ENCODE results near the gene IFI27. TPM values are rescaled to one million over a fixed set of nuclear protein-coding genes. Genes with fewer than 3 reads are reported as not detected.
A peak's percentile ranks its signal among the peaks of the same experiment; 100 is the strongest.
"Not testable (repeated sequence)": the region's sequence is repeated elsewhere in the genome, so short reads cannot be mapped to it uniquely, and the experiment has no call there.

The IFI27 gene
- total RNA-seq, result 1 to 10 TPM; 1.3 to 1.7 (median 1.3) TPM

DNA sequence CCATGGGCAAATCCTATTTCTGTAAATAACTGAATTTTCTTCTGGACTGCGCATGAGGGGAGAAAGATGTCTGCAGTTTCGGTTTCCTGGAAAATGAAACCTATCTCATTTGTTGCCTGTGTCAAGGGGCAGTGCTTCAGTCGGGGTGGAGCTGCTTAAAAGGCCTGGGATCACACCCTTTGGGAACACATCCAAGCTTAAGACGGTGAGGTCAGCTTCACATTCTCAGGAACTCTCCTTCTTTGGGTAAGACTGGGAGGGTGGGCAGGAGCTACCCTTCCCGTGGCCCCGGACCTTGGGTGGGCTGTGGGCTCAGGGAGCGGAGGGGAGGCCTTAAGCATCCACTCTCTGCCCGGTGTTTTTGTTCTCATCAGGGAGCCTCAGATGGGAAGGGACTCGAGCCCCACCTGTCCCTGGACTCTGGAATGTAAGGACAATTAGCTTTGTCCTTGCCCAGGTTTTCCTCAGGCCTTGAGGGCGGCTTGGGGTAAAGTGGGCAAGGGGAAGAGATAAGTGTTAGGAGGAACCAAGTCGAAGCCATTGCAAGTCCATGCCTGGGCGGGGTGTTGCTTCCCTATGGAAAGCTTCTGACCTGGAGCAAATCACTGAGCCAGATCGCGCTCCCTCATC is at the start of gene IFI27:
Gene IFI27, plus strand, starts transcription at position 185 of the 630 bp plus-strand sequence.
- Mint-ChIP-seq H3K27me3 (ENCODE audit: low read depth) (peaks cover 10% of the 10 kb centered on the region), H3K36me3 (ENCODE audit: insufficient read depth) (no peaks in the 10 kb centered on the region), H3K4me1 (ENCODE audit: low read depth) (no peaks in the 10 kb centered on the region), H3K4me3 (no peak within 1 kb of the TSS), H3K9me3 (no peaks in the 10 kb centered on the region)
- no peak for DNase-seq
- no peak for ATAC-seq

DNA sequence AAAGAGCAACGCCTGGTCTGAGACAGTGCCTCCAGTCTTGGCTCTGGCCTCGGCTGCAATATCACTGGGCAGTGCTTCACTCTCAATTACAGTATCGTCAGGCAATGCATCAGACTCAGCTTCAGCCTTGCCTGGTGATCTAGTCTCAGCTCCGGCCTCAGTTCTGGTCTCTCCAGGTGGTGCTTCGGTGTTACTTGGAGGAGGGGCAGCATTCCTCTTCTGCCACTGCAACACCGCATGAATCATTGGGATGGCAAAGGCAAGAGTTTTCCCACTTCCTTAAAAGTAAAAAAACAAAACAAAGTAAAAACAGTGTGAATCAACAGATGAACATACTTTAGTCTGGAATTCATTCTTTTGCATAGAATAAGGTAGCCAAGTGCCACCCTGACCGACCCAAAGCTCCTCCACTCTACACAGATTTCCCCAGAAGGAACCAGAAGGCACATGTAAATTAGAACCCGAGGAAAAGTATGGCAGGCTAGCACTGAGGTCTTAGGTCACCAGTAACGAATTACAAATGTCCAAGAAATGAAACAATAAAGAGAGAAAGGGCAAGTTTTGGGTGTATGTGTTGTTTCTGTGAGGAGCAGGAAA is 48.1 kb upstream of the IFI27 start:
- no peaks in the 10 kb centered on the region for H3K9me3 Mint-ChIP-seq
- H3K4me1 Mint-ChIP-seq (ENCODE audit: low read depth), result peaks cover 76% of the 10 kb centered on the region
- ATAC-seq, result no peak
- no peak overlapping the region for H3K4me3 Mint-ChIP-seq
- DNase-seq, result no peak
- H3K27me3 Mint-ChIP-seq (ENCODE audit: low read depth), result no peaks in the 10 kb centered on the region
- H3K36me3 Mint-ChIP-seq (ENCODE audit: insufficient read depth), result peaks cover 51% of the 10 kb centered on the region

DNA sequence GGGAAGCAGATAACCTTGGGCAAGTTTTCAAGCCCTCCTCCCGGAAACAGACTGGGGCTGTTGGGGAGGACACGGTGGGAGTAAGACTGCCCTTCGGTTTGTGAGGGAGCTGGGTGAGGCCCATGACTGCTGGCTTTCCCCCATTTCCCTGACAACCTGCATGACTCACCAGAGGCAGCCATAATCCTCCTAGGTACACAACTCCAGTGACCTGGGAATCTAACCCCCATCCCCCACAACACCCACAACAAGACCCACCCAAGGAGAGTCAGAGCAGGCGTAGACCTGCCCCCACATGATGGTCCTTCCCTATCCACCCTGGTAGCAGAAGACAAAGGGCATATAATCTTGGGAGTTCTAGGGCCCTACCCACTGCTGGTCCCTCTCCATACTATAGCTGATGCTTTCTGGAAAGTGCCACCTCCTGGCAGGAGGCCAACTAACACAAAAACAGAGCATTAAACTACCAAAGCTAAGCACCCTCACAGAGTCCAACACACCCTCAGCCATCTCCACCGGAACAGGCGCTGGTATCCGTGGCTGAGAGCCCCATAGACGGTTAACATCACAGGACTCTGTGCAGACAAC is 44.4 kb upstream of the IFI27 start:
- DNase-seq (no peak), ATAC-seq (no peak)
- Mint-ChIP-seq H3K27me3 (ENCODE audit: low read depth) (no peaks in the 10 kb centered on the region), H3K9me3 (peaks cover 28% of the 10 kb centered on the region), H3K4me3 (no peak overlapping the region), H3K4me1 (ENCODE audit: low read depth) (peaks cover 85% of the 10 kb centered on the region), H3K36me3 (ENCODE audit: insufficient read depth) (peaks cover 60% of the 10 kb centered on the region)

DNA sequence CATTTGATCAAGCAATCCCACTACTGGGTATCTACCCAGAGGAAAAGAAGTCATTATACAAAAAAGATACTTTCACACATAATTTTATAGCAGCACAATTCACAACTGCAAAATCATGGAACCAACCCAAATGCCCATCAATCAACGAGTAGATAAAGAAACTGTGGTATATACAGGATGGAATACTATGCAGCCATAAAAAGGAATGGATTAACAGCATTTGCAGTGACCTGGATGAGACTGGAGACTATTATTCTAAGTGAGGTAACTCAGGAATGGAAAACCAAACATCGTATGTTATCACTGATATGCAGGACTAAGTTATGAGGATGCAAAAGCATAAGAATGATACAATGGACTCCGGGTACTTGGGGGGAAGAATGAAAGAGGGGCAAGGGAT is 38.5 kb upstream of the IFI27 start:
- H3K9me3 Mint-ChIP-seq, result peaks cover 49% of the 10 kb centered on the region
- not testable (repeated sequence) for H3K27me3 Mint-ChIP-seq (ENCODE audit: low read depth); H3K4me3 Mint-ChIP-seq

DNA sequence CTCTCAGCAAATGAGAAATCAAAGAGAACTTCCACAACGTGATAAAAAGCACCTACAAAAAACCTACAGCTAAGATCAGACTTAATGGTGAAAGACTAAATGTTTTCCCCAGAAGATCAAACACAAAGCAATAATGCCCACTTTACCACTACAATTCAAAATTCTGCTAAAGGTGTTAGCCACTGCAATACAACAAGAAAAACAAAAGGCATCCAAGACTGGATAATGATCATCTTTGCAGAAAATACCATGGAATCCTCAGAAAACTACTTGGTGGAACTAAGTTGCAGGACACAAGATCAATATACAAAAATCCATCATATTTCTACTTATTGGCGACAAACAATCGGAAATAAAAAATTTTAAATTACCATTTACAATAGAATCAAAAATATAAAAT is 36.0 kb upstream of the IFI27 start:
- DNase-seq (no peak), ATAC-seq (no peak)
- Mint-ChIP-seq H3K4me3 (peak overlapping the region; percentile 52), H3K36me3 (ENCODE audit: insufficient read depth) (peaks cover 67% of the 10 kb centered on the region), H3K9me3 (peaks cover 34% of the 10 kb centered on the region), H3K4me1 (ENCODE audit: low read depth) (peaks cover 66% of the 10 kb centered on the region), H3K27me3 (ENCODE audit: low read depth) (no peaks in the 10 kb centered on the region)

More for the DNA sequence above, 38.5 kb upstream of the IFI27 start:
- H3K36me3 Mint-ChIP-seq (ENCODE audit: insufficient read depth), result peaks cover 65% of the 10 kb centered on the region
- not testable (repeated sequence) for DNase-seq, ATAC-seq
- H3K4me1 Mint-ChIP-seq (ENCODE audit: low read depth), result peaks cover 68% of the 10 kb centered on the region

DNA sequence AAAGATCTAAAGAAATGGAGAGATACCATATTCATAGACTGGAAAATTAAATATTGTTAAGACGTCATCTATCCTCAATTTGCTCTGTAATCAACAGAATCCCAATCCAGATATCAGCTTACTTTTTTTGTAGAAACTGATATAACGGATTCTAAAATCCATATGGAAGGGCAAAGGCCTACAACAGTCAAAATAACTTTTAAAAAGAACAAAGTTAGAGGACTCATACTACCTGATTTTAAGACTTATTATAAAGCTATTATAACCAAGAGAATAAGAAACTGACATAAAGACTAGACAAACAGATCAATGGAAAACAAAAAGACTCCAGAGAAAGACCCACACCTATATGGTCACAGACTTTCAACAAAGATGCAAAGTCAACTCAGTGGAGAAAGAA is 35.5 kb upstream of the IFI27 start:
- no peaks in the 10 kb centered on the region for H3K27me3 Mint-ChIP-seq (ENCODE audit: low read depth)
- H3K9me3 Mint-ChIP-seq, result peaks cover 33% of the 10 kb centered on the region
- peak overlapping the region; percentile 63 for H3K4me3 Mint-ChIP-seq
- H3K36me3 Mint-ChIP-seq (ENCODE audit: insufficient read depth), result peaks cover 68% of the 10 kb centered on the region
- ATAC-seq (no peak), DNase-seq (no peak)
- peaks cover 66% of the 10 kb centered on the region for H3K4me1 Mint-ChIP-seq (ENCODE audit: low read depth)

DNA sequence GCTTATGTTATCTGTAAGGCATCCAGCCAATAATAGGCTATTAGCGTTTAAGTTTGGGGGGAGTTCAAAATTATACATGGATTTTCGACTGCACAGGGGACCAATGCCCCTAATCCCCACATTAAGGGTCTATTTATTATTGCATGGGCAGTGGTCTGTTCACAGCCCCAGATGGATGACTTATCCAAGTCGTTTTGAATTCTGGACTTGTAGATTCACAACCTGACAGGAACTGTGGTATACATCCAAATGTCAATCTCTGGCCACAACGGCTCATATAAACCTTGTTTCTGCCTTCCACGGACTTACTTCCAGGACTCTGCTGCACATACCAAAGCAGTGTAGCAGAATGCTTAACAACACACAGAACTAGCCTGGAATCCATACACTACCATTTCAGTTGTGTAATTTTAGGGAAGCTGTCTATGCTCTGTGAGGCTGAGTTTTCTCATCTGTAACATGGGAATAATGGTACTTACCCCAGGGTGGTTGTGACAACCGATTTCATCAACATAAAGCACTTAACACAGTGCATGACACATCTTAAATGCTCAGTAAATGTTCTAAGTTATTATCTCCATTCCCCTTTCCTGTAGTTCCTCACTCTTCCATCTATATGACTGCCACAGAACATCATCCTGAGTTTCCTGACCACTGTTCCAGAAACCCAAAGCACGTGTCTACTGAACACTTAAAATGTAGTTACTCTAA is 33.3 kb upstream of the IFI27 start:
- Mint-ChIP-seq H3K9me3 (peaks cover 16% of the 10 kb centered on the region), H3K4me1 (ENCODE audit: low read depth) (peaks cover 58% of the 10 kb centered on the region), H3K36me3 (ENCODE audit: insufficient read depth) (peaks cover 53% of the 10 kb centered on the region), H3K27me3 (ENCODE audit: low read depth) (no peaks in the 10 kb centered on the region), H3K4me3 (peak overlapping the region; percentile 100)
- no peak for ATAC-seq
- DNase-seq, result no peak

DNA sequence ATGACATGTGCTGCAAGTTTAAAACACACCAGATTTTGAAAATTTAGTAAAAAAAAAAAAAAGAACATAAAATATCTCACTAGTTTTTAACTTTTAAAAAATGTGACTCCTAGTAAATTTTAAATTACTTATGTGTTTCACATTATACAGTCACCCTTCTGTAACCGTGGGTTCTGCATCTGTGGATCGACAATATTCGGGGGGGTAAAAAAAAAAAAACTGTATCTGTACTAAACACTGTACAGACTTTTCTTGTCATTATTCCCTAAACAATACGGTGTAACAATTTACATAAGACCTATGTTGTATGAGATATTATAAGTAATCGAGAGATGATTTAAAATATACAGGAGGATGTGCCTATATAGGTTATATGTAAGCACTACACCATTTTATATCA is 32.7 kb upstream of the IFI27 start:
- Mint-ChIP-seq H3K36me3 (ENCODE audit: insufficient read depth) (peaks cover 50% of the 10 kb centered on the region), H3K9me3 (peaks cover 14% of the 10 kb centered on the region), H3K4me1 (ENCODE audit: low read depth) (peaks cover 56% of the 10 kb centered on the region), H3K4me3 (peak overlapping the region; percentile 100), H3K27me3 (ENCODE audit: low read depth) (no peaks in the 10 kb centered on the region)
- DNase-seq, result no peak
- no peak for ATAC-seq

DNA sequence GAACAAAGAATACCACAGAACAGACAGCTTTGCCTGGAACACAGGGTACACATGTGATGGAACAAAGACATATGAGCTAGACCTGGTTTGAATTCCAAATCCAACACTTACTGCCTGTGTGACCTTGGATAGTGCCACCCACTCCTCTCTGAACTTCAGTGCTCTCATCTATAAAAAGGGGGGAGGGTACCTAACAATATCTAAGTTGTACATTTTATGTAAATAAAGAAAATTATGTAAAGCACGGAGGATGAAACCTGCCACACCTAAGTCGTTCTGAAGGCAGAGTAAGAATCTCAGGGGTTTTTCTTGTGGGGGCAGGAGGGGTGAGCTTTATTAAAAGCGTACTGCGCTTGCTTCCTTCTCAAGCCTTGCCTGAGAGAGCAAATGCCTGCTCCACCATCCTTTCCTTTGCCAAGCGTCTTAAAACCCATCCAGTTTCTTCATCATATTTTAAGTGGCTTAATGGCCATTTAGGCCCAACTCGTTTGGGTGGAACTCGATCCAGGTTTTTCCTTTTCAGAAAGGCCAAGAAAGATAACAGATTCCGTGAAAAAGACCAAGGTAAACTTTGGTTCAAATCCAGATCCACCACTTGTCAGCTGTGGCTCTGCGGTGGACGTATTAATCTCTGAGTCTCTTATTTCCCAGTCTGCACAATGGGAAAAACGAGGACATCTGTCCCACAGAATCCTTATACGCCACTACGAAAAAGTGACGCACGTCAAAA is 30.5 kb upstream of the IFI27 start:
- H3K4me3 Mint-ChIP-seq, result peak overlapping the region; percentile 100
- H3K4me1 Mint-ChIP-seq (ENCODE audit: low read depth), result peaks cover 50% of the 10 kb centered on the region
- peaks cover 38% of the 10 kb centered on the region for H3K36me3 Mint-ChIP-seq (ENCODE audit: insufficient read depth)
- H3K9me3 Mint-ChIP-seq, result peaks cover 7% of the 10 kb centered on the region
- DNase-seq, result no peak
- no peak for ATAC-seq
- H3K27me3 Mint-ChIP-seq (ENCODE audit: low read depth), result no peaks in the 10 kb centered on the region

DNA sequence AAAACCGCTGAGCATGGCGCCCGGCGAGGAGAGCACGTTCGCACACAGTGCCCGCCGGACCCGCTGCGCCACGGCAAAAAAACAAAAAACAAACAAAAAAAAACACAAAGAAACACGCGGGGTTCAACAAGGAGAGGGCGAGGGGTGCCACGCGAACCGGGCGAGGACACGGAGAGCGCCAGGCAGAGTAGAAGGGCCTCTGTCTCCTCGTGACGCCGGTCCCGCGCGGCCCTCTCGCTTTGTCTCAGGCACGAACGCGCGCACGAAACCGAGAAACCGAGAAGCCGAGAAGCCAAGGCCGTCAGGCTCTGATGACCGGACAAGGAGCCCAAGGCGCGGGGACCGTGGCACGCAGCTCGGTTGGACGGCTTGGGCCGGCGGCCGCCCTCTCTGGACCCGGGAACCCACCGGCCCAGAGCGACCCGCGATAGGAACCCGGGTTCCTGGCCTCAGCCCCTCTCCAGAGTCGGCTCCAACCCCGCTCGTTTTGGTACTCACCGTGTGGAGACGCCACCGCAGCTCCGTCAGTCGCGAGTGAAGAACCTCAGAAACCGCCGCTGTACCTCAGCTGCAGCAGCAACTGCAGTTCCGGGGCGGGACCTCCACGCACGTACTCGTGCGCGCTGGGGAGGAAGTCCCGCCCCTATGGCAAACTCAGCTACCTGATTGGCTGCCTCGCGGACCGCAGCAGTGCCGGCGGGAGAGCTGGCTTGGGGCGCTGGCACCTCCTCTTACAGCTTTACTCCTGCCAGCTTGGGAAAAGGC is 29.7 kb upstream of the IFI27 start, which contains the start of the genes DDX24 and IFI27L1:
Gene DDX24, minus strand, starts transcription at position 582 of the 765 bp plus-strand sequence. CDS start 1,460 bp downstream, outside the sequence.
Gene IFI27L1, plus strand, starts transcription at position 690 of the 765 bp plus-strand sequence. CDS start 15,628 bp downstream, outside the sequence.
- H3K4me3 Mint-ChIP-seq, result peak within 1 kb of the TSS; percentile 100
- H3K27me3 Mint-ChIP-seq (ENCODE audit: low read depth), result no peaks in the 10 kb centered on the region
- ATAC-seq, result peak; percentile 98
- H3K9me3 Mint-ChIP-seq, result no peaks in the 10 kb centered on the region
- H3K4me1 Mint-ChIP-seq (ENCODE audit: low read depth), result peaks cover 43% of the 10 kb centered on the region
- peak; percentile 95 for DNase-seq
- peaks cover 31% of the 10 kb centered on the region for H3K36me3 Mint-ChIP-seq (ENCODE audit: insufficient read depth)

DNA sequence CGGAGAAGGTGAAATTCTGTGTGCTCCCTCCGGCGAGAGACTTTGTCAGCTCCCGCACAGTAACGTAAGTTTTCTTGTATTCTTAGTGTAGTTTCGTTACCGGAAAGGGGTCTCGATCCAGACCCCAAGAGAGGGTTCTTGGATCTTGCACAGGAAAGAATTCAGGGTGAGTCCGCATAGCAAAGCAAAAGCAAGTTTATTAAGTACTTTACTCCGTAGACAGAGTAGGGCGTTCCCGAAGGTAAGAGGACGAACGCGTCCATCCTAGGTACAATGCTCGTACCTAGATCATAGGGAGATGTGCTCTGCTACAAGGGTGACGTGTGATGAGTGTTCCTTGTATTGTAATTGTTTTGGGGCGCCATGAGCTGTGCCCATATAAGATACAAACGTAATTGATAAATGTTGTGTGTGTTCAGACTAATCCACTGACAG is 29.1 kb upstream of the IFI27 start:
- Mint-ChIP-seq H3K27me3 (ENCODE audit: low read depth) (no peaks in the 10 kb centered on the region), H3K9me3 (no peaks in the 10 kb centered on the region), H3K36me3 (ENCODE audit: insufficient read depth) (peaks cover 33% of the 10 kb centered on the region), H3K4me3 (peak overlapping the region; percentile 100), H3K4me1 (ENCODE audit: low read depth) (peaks cover 39% of the 10 kb centered on the region)
- ATAC-seq (peak; percentile 19 to 35), DNase-seq (no peak)

DNA sequence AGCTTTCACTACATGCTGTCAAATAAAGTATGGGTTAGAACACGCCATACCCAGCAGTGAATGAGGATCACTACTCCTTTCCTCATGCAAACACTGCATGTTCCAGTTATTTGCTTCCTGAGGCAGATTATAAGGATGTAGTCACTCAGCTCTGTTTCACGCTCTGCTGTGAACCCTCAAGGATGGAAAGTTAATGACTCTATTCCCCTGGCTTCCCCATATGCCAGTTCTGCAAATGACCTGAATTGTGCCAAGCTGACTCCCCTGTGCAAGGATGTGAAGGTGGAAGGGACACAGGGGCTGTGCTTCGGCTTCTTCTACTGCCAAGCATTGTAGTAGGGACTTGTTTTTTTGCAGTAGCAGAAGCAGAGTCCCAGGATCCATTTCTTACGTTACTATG is 22.6 kb upstream of the IFI27 start:
- DNase-seq, result no peak
- no peaks in the 10 kb centered on the region for H3K27me3 Mint-ChIP-seq (ENCODE audit: low read depth)
- no peak overlapping the region for H3K4me3 Mint-ChIP-seq
- no peaks in the 10 kb centered on the region for H3K4me1 Mint-ChIP-seq (ENCODE audit: low read depth)
- ATAC-seq, result no peak
- H3K36me3 Mint-ChIP-seq (ENCODE audit: insufficient read depth), result peaks cover 2% of the 10 kb centered on the region
- no peaks in the 10 kb centered on the region for H3K9me3 Mint-ChIP-seq

DNA sequence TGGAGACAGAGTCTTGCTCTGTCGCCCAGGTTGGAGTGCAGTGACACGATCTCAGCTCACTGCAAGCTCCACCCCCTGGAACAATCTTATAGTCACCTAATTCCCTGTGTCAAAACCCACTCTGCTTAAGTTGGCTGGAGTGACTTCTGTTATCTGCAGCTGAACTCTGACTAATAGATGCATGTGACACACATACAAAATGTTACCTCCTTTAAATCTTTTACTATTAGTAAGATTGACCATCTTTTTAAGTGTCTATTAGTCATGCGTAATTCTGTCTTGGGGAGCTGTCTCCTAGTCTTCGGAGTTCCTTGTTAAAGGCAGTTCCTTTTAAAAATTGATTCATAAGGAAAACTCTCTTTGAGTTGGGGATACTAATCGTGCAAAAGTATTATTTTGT is 22.0 kb upstream of the IFI27 start:
- Mint-ChIP-seq H3K9me3 (no peaks in the 10 kb centered on the region), H3K4me1 (ENCODE audit: low read depth) (no peaks in the 10 kb centered on the region), H3K27me3 (ENCODE audit: low read depth) (no peaks in the 10 kb centered on the region), H3K4me3 (no peak overlapping the region), H3K36me3 (ENCODE audit: insufficient read depth) (peaks cover 2% of the 10 kb centered on the region)
- ATAC-seq, result no peak
- no peak for DNase-seq

Data from activated T-cell treated with anti-CD3 and anti-CD28 coated beads, Interleukin-2, amount 50 U/mL, for 4 hours (primary cell).